Kidney (tissue), 14 donors: ENCODE results near the gene CUBN. TPM values are rescaled to one million over a fixed set of nuclear protein-coding genes. Genes with fewer than 3 reads are reported as not detected.

ENCODE experiments used
- DNase-seq, 5 donors: peaks; one replicate each; pipeline ENCODE4 v3.0.0-alpha.2; 2013 to 2020
- FAIRE-seq: peaks from 2 replicates; lab custom pipeline; 2012; peaks lifted over from hg19 to GRCh38; lab: Jason Lieb, UNC
- H3K27ac ChIP-seq, 2 donors: one replicate each; pipeline ENCODE4 v1.7.0; 2013; ENCODE audit warnings: low read depth in 2 of 2, low read length in 2 of 2, inconsistent platforms in 1 of 2
- H3K27me3 ChIP-seq: one replicate; pipeline ENCODE4 v1.7.1; 2013; ENCODE audit warnings: low read length, inconsistent platforms; ENCODE audit not compliant: control insufficient read depth, insufficient read depth
- H3K36me3 ChIP-seq, 3 donors: one replicate each; pipeline versions ENCODE4 v1.7.0 to v1.7.1; 2013; ENCODE audit warnings: low read length in 3 of 3, control low read depth in 1 of 3, inconsistent platforms in 1 of 3; ENCODE audit not compliant: insufficient read depth in 3 of 3, control insufficient read depth in 2 of 3
- H3K4me1 ChIP-seq, 3 donors: one replicate each; pipeline versions ENCODE4 v1.7.0 to v1.7.1; 2013; ENCODE audit warnings: low read length in 3 of 3, inconsistent platforms in 1 of 3, low read depth in 1 of 3; ENCODE audit not compliant: control insufficient read depth in 2 of 3, insufficient read depth in 2 of 3
- H3K4me3 ChIP-seq, 3 donors: one replicate each; pipeline versions ENCODE4 v1.7.0 to v1.8.1; 2013; ENCODE audit warnings: low read length in 3 of 3, control low read depth in 1 of 3, inconsistent platforms in 1 of 3
- H3K9ac ChIP-seq, 3 donors: one replicate each; pipeline versions ENCODE4 v1.7.0 to v1.7.1; 2013; ENCODE audit warnings: low read length in 3 of 3, control low read depth in 1 of 3, inconsistent platforms in 1 of 3
- H3K9me3 ChIP-seq, 3 donors: one replicate each; pipeline versions ENCODE4 v1.7.0 to v1.7.1; 2013; ENCODE audit warnings: low read length in 3 of 3, control low read depth in 1 of 3, inconsistent platforms in 1 of 3; ENCODE audit not compliant: control insufficient read depth in 2 of 3, insufficient read depth in 1 of 3
- CTCF ChIP-seq: IDR thresholded peaks from 3 replicates; pipeline ENCODE4 v1.5.1; 2012; ENCODE audit warnings: mild to moderate bottlenecking, moderate library complexity, borderline replicate concordance; ENCODE audit not compliant: insufficient read depth; ENCODE audit errors: extremely low read depth
- intact Hi-C: fragments of 100-400 bp; cut with DNase I; formaldehyde crosslinking; loops from one replicate; pipeline ENCODE4 v1.11.1; 2022
- polyA plus RNA-seq: library from polyadenylated mRNA; stranded (reverse); fragments of 350-450 nt; fragmentation: Illumina TruSeq; extraction: RNeasy Lipid Tissue Mini Kit (QIAGEN cat#74804); gene quantifications from one replicate; pipeline ENCODE4 v1.2.3, GENCODE V29; 2014; ENCODE audit warnings: low read depth, low replicate concordance; ENCODE audit not compliant: insufficient read depth
- total RNA-seq: library from RNA; stranded (reverse); fragmentation: NEBNext Ultra II Directional; extraction: Animal tissue kit (Norgen Biotek cat#: 25700); gene quantifications from one replicate; pipeline ENCODE4 v1.2.1, GENCODE V29; 2021
- donor health status: control.
- donor health status: control.
- donor health status: control.
- donor health status: control.
- donor health status: control.
- donor health status: DM: yes; HTN: yes; CAD: no.
- donor health status: Normal renal cell carcinoma (clear cell type).

CUBN gene
- total and polyA plus RNA-seq, 2 donors from 2014 or later: 14.8 to 31.6 TPM

DNA sequence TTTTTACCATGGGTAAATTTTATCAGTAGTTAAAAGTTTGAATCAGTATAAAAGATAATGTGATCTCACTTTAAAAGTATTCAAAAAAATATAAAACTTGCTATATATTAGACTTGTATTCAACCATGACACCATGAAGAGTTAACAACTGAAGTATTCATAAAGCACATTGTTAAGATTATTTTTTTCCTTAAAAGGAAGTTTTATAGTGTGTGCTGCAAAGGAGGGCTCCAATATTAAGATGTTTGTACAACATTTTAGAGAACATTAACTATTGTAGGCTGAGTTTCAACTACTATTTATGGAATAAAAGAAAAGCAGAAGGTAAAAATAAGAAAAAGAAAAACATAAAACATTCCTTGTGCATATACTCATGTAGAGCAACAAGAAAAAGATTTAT is 24.5 kb upstream of the CUBN start:
- H3K4me1 ChIP-seq: no peaks in the 10 kb centered on the region
- intact Hi-C loops: no loop called here
- TF ChIP-seq CTCF: no peak
- H3K36me3 ChIP-seq: no peaks in the 10 kb centered on the region
- H3K9me3 ChIP-seq: no peaks in the 10 kb centered on the region
- no peak for FAIRE-seq
- no peak for DNase-seq
- no peak overlapping the region for H3K4me3 ChIP-seq
- H3K27me3 ChIP-seq: no peaks in the 10 kb centered on the region
- no peak overlapping the region for H3K9ac ChIP-seq
- no peak overlapping the region for H3K27ac ChIP-seq

DNA sequence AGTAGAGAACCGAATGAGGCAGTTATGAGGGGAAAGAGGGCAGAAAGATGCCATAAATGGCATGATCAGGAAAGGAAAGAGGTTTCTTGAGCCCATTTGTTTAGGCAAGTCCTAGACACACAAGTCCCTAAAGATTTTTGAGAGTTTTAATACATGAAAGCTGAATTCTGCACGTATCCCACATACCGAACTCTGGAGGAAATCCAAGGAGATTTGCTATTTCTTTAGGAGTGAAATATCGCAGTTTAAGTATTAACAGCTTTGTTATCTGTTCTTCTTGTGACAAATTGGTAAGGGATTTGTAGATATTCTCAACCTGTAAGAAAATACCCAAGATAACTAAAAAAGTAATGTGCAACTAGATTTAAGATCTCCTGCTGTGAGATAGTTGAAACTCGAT is 23.7 kb upstream of the CUBN start:
- Histone ChIP-seq H3K4me1 (peaks cover 0 to under 1% (median 0%) of the 10 kb centered on the region in 3 donors), H3K27ac (no peak overlapping the region), H3K4me3 (no peak overlapping the region), H3K9ac (no peak overlapping the region), H3K36me3 (no peaks in the 10 kb centered on the region), H3K27me3 (no peaks in the 10 kb centered on the region), H3K9me3 (no peaks in the 10 kb centered on the region)
- DNase-seq: no peak
- TF ChIP-seq CTCF: no peak
- intact Hi-C loops: no loop called here
- no peak for FAIRE-seq

DNA sequence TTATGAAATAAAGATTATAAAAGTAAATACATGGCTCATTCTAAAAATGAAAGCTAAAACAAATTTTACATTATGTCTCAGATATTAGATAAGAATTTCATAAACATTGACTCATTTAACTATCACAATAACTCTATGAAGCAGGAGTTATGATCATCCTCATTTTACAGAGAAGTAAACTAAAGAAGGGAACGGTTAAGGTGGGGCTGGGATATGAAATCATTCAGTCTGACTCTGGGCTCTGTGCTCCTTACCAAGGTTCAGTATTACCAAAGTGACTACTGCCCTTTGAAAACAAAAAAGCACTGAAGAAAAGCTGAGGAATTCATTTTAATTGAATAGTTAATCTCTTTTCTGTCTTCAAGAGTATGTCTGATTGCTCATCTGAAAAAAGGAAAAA is 22.1 kb upstream of the CUBN start:
- H3K9me3 ChIP-seq: no peaks in the 10 kb centered on the region
- no peak for TF ChIP-seq CTCF
- no peak overlapping the region for H3K9ac ChIP-seq
- H3K27ac ChIP-seq: no peak overlapping the region
- DNase-seq: no peak
- H3K27me3 ChIP-seq: no peaks in the 10 kb centered on the region
- peak; percentile 64 for FAIRE-seq
- no peaks in the 10 kb centered on the region for H3K36me3 ChIP-seq
- H3K4me3 ChIP-seq: no peak overlapping the region
- intact Hi-C loops: no loop called here
- H3K4me1 ChIP-seq: peaks cover 0 to 8% (median 3%) of the 10 kb centered on the region in 3 donors
